ENCODE results near the gene C15orf61. TPM values are rescaled to one million over a fixed set of nuclear protein-coding genes. Genes with fewer than 3 reads are reported as not detected.

C15orf61 gene
- total RNA-seq, 1 donor from 2014 or later: 7.4 TPM

GRCh38 chr15:67551207-67551743 is 30.3 kb downstream of the C15orf61 start:
- no peak for DNase-seq

DNA sequence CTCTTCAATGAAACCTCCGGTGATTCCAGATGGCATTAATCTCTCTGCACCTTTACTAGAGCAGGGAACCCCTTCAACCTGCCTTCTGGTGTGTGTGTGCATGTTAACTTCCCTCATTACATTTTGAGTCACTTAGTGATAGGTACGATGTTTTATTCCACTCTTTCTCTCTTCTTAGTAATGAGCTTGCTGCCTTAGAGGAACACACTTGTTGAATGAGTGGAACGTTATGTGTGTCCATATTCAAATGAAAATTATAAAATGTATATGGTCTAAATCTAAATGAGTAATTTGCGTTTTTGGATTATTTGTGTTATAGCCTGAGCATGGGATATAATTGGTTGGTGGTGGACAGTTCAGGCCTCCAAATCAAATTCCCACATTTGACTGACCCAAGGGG is 33.6 kb downstream of the C15orf61 start:
- DNase-seq: no peak

GRCh38 chr15:67556976-67557570 is 36.1 kb downstream of the C15orf61 start:
- DNase-seq: no peak

DNA sequence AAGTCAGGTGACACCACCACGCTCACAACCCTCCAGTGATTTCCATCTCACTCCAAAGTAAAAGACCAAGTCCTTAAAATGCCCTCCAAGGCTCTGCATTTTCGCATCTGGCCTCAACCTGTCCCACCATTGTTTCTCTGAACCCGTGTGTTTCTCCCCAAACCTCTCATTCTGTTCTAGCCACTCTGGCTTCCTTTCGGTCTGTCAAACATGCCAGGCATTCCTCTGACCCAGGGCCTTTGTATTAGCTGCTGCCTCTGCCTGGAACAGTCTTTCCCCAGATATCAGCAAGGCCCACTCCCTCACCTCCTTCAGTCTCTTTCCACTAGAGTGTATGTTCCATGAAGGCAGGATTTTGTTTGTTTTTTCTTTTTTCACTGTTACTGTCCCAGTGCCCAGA is 37.6 kb downstream of the C15orf61 start:
- DNase-seq: no peak

GRCh38 chr15:67559158-67559557 is 38.2 kb downstream of the C15orf61 start:
- no peak for DNase-seq

DNA sequence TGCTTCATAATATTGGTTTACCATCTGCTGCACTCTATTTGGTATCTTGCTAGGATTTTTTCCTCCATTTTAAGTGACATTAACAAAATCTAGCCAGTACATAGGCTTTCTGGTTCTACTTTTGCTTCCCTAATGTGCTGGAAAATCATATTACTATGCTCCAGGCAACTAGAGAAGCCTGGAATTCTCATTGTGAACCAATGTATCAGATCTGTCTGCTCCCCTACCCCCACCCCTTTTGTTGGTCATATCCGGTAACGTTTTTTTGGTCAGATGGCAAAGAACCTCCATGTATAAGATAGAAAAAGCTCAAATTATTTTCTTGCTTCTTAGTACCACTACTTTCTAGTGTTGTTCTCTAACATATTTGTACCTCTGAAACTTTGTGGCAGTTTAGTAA is 38.6 kb downstream of the C15orf61 start:
- no peak for DNase-seq

DNA sequence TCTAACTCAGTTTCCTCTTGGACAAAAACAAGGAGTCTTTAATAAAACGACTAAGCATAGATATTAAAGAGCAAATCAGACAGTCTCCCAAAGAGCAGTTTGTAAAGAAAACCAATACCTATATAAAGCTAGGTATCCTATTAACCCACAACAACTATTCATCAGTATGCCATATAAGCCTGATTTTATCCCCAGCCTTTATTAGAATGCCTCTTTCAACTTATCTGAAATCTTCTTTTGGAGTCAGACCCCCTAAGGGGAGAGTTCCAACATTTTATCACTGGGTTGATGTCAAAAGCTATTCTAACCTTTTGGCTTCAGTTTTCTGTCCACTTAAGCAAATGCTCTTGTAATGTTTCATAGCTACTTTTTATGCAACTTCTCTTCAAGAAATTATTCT is 39.4 kb downstream of the C15orf61 start:
- DNase-seq: no peak

DNA sequence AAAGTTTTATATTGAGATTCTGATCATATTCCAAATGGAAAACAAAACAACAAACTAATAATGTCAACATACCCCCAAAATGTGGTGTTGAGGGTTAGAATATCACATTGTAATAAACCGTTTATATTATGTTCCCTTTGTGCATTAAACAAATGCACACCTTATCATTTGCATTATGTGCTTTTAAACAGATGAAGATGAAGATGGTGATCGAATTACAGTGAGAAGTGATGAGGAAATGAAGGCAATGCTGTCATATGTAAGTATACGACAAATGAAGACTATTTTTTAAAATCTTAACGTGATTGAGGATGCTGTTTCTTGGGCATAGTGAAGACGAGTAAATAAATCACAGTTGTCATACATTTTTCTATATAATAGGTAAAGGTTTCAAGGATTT is 42.2 kb downstream of the C15orf61 start:
- DNase-seq: no peak

GRCh38 chr15:67564021-67564967 is 43.4 kb downstream of the C15orf61 start:
- no peak for DNase-seq

- DNase-seq: no peak
These were observed 44.0 kb downstream of the C15orf61 start for GRCh38 chr15:67564968-67565345.

DNA sequence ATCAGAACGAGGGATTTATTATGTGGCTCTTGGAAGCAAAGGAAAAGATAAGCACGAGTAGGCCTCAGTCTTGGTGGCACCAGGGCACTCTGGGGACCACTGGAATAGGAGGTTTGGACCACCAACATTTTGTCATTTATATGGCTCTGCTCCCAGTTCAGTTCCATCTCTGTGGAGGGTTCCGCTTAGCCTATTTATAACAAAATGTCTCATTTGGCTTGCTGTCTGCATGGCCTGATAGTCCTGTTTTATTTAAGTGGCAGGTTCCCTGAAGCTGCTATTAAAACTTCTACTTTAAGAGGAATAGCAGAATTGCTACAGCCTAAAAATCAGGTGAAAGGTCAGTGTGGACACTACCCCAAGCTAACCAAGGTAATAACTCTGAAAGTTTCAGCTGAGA is 48.7 kb downstream of the C15orf61 start:
- DNase-seq: no peak

DNA sequence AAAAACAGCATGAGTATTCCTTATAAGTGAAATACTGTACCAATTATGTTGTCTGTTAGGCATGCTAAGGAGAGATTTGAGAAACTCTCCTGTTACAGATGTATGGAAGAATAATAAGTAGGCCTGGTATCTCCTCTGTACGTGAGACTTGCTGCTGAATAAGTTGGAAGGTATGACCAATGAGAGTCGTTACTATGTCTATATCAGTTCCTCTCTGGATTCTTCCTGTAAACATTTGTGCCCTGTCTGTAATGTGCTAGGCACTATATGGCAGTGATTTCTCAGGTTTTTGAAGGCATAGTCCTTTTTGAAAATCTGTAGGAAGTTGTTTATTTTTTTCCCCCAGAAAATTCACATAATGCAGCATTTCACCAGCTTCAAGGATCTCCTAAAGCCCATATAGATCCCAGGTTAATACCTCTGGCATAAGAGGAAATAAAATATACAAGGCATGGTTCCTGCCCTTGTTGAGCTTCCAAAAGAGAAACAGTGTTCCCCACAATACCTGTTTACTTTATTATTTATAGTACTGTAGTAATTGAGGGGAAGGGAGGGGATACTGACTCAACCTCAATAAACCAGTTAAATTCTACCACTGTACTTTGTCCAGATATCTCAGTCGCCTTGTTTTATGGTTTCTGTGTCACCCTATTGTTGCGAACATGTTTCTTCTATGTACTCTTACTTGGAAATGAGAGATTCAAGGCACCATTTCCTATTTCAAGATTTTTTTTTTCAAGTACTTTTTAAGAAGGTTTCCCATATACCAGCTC is 50.1 kb downstream of the C15orf61 start:
- no peak for DNase-seq

DNA sequence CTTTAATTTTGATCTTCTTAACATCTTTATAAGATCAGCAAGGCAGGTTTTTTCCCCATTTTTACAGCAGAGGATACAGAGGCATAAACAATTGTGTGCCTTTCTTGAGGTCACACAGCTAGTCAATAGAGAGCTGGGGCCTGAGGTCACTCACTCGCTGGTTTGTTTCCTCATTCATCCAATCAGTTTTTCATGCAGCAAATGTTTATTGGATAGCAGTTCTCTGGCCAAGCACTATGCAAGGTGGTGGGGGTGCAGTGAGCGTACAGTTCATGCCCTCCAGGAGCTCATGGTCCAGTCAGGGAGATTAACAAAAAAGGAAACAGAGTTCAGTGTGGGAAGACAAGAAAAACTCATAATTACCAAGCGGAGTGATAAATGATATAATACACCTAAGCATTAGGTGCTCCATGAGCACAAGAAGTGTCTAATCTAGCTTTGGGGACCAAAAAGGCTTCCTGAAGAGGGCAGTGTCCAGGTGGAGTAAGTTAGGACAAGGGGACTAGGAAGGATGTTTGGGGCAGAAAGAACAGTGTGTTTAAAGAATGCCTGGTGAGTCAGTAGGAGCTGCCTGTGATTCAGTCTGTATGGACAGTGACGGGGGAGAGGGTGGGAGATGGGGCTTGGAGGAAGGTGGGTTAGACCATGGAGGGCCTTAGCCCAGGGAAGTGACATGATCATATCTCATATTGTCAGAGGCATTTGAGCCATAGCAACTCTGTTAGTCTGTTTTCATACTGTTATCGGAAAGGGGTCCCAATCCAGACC is 50.9 kb downstream of the C15orf61 start:
- no peak for DNase-seq

DNA sequence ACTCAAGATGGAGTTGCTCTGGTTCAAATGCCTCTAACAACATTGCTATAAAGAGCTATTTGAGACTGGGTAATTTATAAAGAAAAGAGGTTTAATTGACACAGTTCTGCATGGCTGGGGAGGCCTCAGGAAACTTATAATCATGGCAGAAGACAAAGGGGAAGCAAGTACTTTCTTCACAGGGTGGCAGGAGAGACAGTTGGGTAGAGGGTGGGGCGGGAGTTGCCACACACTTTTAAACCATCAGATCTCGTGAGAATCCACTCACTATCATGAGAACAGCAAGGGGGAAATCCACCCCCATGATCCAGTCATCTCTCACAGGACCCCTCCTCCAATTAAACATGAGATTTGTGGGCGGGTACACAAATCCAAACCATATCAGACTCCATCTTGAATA is 52.3 kb downstream of the C15orf61 start:
- no peak for DNase-seq

DNA sequence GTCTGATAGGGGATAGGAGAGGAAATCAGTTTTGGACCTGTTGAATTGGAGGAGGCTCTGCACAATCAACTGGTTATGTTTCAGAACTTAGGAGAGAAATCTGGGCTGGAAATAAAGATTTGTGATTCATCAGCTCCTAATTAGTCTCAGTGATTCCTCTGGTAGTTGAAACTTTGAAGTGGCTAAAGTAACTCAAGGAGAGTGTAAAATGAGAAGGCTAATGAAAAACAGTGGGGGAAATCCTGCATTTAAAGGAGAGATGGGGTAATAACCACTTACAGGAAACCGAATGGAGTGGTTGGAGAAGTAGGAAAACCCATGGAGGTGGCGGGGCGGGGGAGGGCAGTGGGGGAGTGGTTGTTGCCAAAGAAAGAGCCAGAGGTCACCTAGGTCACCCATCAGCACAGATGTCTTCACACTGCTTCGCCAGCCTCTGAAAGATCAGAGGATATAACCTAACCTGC is 54.1 kb downstream of the C15orf61 start:
- no peak for DNase-seq

- DNase-seq: no peak
These were observed 57.2 kb downstream of the C15orf61 start for GRCh38 chr15:67578020-67578600.

DNA sequence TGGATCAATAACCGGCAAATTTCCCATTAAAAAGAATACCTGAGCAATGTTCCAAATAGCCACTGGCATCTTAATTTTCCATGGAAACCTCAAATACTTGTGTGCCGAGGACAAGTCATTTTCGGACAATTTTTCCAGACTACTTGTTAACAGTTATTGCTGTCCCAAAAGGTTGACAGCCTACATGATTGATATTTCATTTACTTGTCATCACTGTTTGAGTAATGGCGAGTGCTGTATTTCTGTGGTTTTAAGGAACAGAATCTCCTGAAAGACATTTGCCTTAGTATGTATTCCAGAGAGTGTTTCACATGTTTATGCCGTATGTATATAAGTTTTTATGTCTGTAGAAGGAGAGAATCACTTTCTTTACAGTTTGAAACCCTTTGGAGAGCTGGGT is 58.2 kb downstream of the C15orf61 start:
- DNase-seq: no peak
